KMS-11 (cell line): ENCODE data around the gene PRR22.

Source experiments
- H2AFZ ChIP-seq: fragments of 200-600 bp; sonication (generic); 2 replicates; pipeline ENCODE4 v1.6.1; 2016; ENCODE audit warnings: antibody characterized with exemption, mixed run types, low read depth
- H3K27ac ChIP-seq: fragments of 200-600 bp; sonication (generic); 2 replicates; pipeline ENCODE4 v1.6.1; 2016; ENCODE audit warnings: mild to moderate bottlenecking, mixed run types
- H3K27me3 ChIP-seq: fragments of 200-600 bp; sonication (generic); 2 replicates; pipeline ENCODE4 v1.6.1; 2017; ENCODE audit warnings: mild to moderate bottlenecking, low read depth, mixed run types, moderate library complexity; ENCODE audit not compliant: insufficient read depth
- H3K36me3 ChIP-seq: fragments of 200-600 bp; sonication (generic); 2 replicates; pipeline ENCODE4 v1.6.1; 2017; ENCODE audit warnings: mild to moderate bottlenecking, mixed run types; ENCODE audit not compliant: insufficient read depth
- H3K4me1 ChIP-seq: fragments of 200-600 bp; sonication (generic); 2 replicates; pipeline ENCODE4 v1.6.1; 2016; ENCODE audit warnings: mild to moderate bottlenecking, low read depth, mixed run types; ENCODE audit not compliant: poor library complexity, severe bottlenecking
- H3K4me2 ChIP-seq: fragments of 200-600 bp; sonication (generic); 2 replicates; pipeline ENCODE4 v1.7.0; 2016; ENCODE audit warnings: mild to moderate bottlenecking, mixed run types
- H3K4me3 ChIP-seq: fragments of 200-600 bp; sonication (generic); IDR thresholded peaks from 2 replicates; pipeline ENCODE4 v1.6.1; 2017; ENCODE audit warnings: low read depth, low read length, mixed read lengths; ENCODE audit not compliant: insufficient read depth
- H3K79me2 ChIP-seq: fragments of 200-600 bp; sonication (generic); 2 replicates; pipeline ENCODE4 v1.6.1; 2016; ENCODE audit warnings: low read depth, mixed run types; ENCODE audit not compliant: insufficient read depth
- H3K9ac ChIP-seq: fragments of 200-600 bp; sonication (generic); 2 replicates; pipeline ENCODE4 v1.6.1; 2016; ENCODE audit warnings: mild to moderate bottlenecking, mixed run types
- H4K20me1 ChIP-seq: fragments of 200-600 bp; sonication (generic); 2 replicates; pipeline ENCODE4 v1.6.1; 2016; ENCODE audit warnings: mild to moderate bottlenecking, mixed run types; ENCODE audit not compliant: insufficient read depth
- TF ChIP-seq, protein P1 (sequence below): fragments of 200-600 bp; sonication (generic); conservative IDR thresholded peaks from 2 replicates; pipeline ENCODE4 v1.6.1; 2017; ENCODE audit warnings: low read depth, mild to moderate bottlenecking, antibody characterized with exemption, low read length, moderate library complexity, mixed read lengths

PRR22 gene

DNA sequence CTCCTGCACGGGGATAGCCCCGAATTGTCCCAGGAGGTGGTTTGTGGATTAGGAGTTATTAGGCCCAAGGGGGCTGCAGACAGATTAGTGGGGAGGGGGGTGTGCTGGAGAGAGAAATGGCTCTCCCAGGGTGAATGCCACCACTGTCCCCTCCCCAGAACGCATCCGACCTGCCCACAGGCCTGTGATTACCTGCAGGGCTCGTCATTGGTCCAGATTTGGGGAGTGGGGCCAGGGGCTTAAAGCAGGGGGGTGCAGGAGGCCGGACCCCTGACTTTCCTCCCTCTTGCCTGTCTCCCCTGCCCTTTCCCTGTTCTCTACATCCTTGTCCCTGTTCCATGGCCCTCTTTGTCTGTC is 21.6 kb upstream of the PRR22 start:
- Histone ChIP-seq H3K27ac (no peak overlapping the region), H3K36me3 (no peaks in the 10 kb centered on the region), H3K27me3 (peaks cover 3% of the 10 kb centered on the region; the same call in 1 of the 2 replicates), H3K79me2 (no peaks in the 10 kb centered on the region), H3K9ac (no peak overlapping the region), H4K20me1 (no peaks in the 10 kb centered on the region), H3K4me1 (peaks cover 9% of the 10 kb centered on the region), H3K4me2 (no peak overlapping the region; the same call in 1 of the 2 replicates), H2AFZ (no peak overlapping the region), H3K4me3 (no peak overlapping the region)
- TF ChIP-seq, protein P1, sequence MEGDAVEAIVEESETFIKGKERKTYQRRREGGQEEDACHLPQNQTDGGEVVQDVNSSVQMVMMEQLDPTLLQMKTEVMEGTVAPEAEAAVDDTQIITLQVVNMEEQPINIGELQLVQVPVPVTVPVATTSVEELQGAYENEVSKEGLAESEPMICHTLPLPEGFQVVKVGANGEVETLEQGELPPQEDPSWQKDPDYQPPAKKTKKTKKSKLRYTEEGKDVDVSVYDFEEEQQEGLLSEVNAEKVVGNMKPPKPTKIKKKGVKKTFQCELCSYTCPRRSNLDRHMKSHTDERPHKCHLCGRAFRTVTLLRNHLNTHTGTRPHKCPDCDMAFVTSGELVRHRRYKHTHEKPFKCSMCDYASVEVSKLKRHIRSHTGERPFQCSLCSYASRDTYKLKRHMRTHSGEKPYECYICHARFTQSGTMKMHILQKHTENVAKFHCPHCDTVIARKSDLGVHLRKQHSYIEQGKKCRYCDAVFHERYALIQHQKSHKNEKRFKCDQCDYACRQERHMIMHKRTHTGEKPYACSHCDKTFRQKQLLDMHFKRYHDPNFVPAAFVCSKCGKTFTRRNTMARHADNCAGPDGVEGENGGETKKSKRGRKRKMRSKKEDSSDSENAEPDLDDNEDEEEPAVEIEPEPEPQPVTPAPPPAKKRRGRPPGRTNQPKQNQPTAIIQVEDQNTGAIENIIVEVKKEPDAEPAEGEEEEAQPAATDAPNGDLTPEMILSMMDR = peak; percentile 21

DNA sequence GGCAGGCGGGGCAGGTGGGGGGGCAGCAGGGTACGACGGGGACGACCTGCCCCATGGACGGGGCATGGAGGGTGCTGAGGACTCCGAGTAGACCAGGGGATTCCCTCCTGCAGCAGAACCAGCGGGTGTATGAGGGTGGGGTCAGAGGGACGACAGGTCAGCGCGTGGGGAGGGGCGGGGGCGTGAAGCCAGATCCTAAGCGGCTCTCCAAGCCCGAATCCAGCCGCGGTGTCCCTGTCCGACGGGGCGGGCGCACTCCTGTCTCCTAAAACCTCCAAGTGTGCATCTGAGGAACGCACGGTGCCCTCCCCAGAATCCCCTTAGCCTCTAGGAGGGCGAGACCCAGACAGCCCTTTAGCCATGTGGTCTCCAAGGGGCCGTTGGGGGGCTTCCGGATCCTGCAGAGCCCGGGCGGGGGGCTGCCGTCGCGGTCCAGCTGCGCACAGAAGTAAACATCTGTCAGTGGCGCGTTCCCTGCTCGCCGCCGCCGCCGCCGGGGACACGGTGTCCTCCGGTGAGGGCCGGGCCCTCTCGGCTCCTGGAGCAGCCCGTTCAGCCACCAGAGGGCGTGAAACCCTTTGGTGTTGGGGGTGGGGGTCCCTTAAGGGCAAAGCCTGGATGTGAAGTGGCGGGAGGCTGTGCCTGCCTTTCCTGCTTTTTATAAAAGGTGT is 21.1 kb upstream of the PRR22 start:
- no peaks in the 10 kb centered on the region for H4K20me1 ChIP-seq
- no peak overlapping the region for H3K4me3 ChIP-seq
- H3K36me3 ChIP-seq = no peaks in the 10 kb centered on the region
- no peaks in the 10 kb centered on the region for H3K79me2 ChIP-seq
- H3K4me1 ChIP-seq = peaks cover 9% of the 10 kb centered on the region
- peaks cover 3% of the 10 kb centered on the region; the same call in 1 of the 2 replicates for H3K27me3 ChIP-seq
- peak overlapping the region; percentile 38; the same call in 1 of the 2 replicates for H2AFZ ChIP-seq
- H3K9ac ChIP-seq = no peak overlapping the region
- no peak overlapping the region for H3K27ac ChIP-seq
- H3K4me2 ChIP-seq = peak overlapping the region; percentile 39
- TF ChIP-seq, protein P1 = peak; percentile 72

DNA sequence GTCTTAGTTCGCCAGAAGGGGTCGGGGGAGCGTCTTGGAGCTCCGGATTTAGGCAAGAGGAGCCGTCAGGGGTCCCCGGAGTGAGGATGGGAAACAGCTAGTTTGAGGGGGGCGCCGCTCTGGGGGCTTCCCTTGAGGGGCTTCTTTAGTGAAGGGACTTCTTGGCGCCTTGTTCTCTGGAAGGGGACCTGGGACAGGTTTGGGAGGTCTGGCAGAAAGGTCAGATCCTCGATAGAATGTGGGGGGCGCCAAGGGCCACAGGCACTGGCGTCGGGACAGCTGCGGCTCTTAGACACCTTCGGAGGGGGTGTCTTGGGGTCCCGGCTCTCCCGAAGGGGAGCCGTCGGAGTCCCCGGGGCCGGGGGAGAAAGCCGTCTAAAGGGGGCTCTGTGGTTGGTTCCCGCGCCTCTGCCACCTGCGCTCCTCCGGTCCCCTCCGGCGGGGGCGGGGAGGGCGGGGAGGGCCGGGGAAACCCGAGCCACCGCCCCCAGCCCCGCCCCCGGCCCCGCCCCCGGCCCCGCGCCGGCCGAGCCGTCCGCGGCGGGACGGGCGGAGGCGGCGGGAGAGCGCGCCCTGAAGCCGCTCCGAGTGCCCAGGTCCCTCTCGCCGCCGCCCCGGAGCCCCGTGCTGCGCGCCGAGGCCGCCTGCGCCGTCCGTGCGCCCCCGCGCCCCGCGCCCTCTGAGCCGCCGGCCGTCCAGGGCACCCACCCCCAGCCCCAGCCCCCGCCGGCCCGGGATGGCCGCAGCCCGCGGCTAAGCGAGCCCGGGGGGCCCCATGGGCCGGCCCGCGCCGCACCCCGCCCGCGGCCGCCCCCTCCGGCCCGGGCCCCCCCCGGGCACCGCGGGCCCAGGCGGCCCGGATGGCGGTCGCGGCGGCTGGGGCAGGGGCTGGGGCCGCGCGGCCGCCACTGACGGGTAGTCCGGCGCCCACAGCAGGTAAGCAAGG is 20.2 kb upstream of the PRR22 start, which contains the start of gene NRTN:
TSS of gene NRTN (plus strand) at position 552 of the 946 bp plus-strand sequence. CDS start 19,099 bp downstream, outside the sequence.
- Histone ChIP-seq H3K4me1 (peaks cover 9% of the 10 kb centered on the region), H3K4me3 (no peak within 1 kb of the TSS), H3K9ac (peak within 1 kb of the TSS; percentile 27; the same call in 1 of the 2 replicates), H3K27ac (no peak within 1 kb of the TSS), H3K27me3 (peaks cover 3% of the 10 kb centered on the region; the same call in 1 of the 2 replicates), H2AFZ (peak within 1 kb of the TSS; percentile 98), H3K4me2 (peak within 1 kb of the TSS; percentile 89), H4K20me1 (no peaks in the 10 kb centered on the region), H3K36me3 (no peaks in the 10 kb centered on the region), H3K79me2 (no peaks in the 10 kb centered on the region)
- TF ChIP-seq, protein P1 = no peak

DNA sequence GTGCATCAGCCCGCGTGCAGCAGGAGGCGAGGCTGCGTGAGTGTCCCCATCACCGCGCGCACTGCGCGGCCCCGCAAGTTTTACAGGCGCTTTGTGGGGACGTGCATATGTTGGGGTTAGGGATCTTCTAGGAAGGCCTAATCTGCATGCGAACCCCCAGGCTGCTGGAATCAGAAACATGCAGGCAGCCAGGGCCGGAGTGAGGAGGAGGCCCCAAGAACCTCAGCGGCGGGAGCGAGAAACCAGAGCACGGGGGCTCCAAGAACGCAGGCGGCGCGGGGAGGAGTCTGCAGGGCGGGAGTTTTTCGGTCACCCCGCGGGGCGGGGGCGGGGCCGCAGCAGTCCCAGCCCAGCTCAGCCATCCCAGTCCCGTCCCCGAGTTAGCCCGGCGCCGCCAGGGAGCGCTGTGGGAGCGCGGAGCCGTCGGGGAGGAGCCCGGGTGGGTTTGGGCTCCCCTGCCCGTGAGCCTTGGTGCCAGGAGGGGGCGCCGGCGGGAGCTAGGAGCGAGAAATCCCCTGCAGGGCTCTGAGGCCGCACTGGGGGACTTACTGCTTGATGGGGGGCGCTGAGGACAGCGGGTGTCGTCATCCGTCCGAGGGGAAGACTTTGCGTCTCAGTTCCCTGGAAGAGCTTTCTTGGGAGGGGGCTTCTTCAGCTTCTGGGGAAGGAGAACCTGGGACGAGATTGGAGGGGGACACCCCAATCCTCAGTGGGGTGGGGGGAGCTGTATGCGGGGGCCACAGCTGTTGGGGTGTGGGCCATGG is 19.4 kb upstream of the PRR22 start:
- Histone ChIP-seq H3K79me2 (no peaks in the 10 kb centered on the region), H4K20me1 (no peaks in the 10 kb centered on the region), H3K27me3 (peaks cover 3% of the 10 kb centered on the region; the same call in 1 of the 2 replicates), H3K36me3 (no peaks in the 10 kb centered on the region), H3K4me3 (no peak overlapping the region), H3K27ac (no peak overlapping the region), H3K9ac (peak overlapping the region; percentile 27; the same call in 1 of the 2 replicates), H3K4me2 (peak overlapping the region; percentile 89), H2AFZ (peak overlapping the region; percentile 98), H3K4me1 (peaks cover 9% of the 10 kb centered on the region)
- TF ChIP-seq, protein P1 = peak; percentile 81
